HCT116 (cell line): ENCODE measurements around the gene RNF214. TPM values are rescaled to one million over a fixed set of nuclear protein-coding genes. Genes with fewer than 3 reads are reported as not detected.

Experiments used
- ATAC-seq: fragments of 200-7000 bp; cut with Tn5 transposase; 2 replicates; pipeline ENCODE4 v1.9.1; 2020; ENCODE audit warnings: mild to moderate bottlenecking, moderate library complexity
- BruUV-seq: library from RNA; stranded (reverse); fragments of 400-500 nt; replicated peaks from 2 replicates; lab custom pipeline; 2021; lab: Mats Ljungman, UMichigan
- CTCF ChIA-PET: fragments of 300-600 bp; sonication (Branson Sonifier 250); formaldehyde crosslinking; loops from one replicate; lab custom pipeline; 2021; ENCODE audit warnings: antibody characterized with exemption; lab: Charles Lee
- POLR2A ChIA-PET: fragments of 300-600, 350-600 bp; sonication (Branson Sonifier 250); formaldehyde crosslinking; loops from one replicate; lab custom pipeline; 2021; ENCODE audit warnings: antibody characterized with exemption; lab: Charles Lee
- RAD21 ChIA-PET, 2 experiments: fragments of 300-600 bp; sonication (Branson Sonifier 250); formaldehyde crosslinking; loops; one replicate each; lab custom pipeline; 2023; ENCODE audit warnings: low total read pairs in 2 of 2; ENCODE audit not compliant: uncharacterized antibody in 2 of 2, unreplicated experiment in 2 of 2, low non-redundant PET in 1 of 2; lab: Charles Lee
- DNase-seq: peaks from one replicate; pipeline ENCODE4 v3.0.0-alpha.2; 2010; ENCODE audit warnings: low read depth, low spot score
- H2AFZ ChIP-seq: fragments of 200-600 bp; shearing (Covaris generic), sonication (generic); 2 replicates; pipeline ENCODE4 v1.6.1; 2017; ENCODE audit warnings: low read depth, mixed run types, mixed read lengths, antibody characterized with exemption, low read length; ENCODE audit not compliant: poor library complexity, severe bottlenecking
- H3K27ac ChIP-seq: 2 replicates; pipeline ENCODE4 v1.5.1; 2012; ENCODE audit warnings: low read depth, low read length
- H3K27me3 ChIP-seq: fragments of 200-600 bp; sonication (generic); 2 replicates; pipeline ENCODE4 v1.6.1; 2016; ENCODE audit warnings: mixed run types, low read length, mixed read lengths; ENCODE audit not compliant: insufficient read depth
- H3K36me3 ChIP-seq, 2 experiments: fragments of 200-500 bp in 1 of 2; fragments of 200-600 bp in 1 of 2; sonication (Bioruptor generic) in 1 of 2; sonication (generic) in 1 of 2; 2 replicates each; pipeline versions ENCODE4 v1.5.1 to v1.6.1; 2014 to 2016; ENCODE audit warnings: low read length in 2 of 2, inconsistent platforms in 1 of 2, mixed read lengths in 1 of 2, mixed run types in 1 of 2; ENCODE audit not compliant: insufficient read depth in 2 of 2, control insufficient read depth in 1 of 2
- H3K4me1 ChIP-seq, 2 experiments: fragments of 200-600 bp in 1 of 2; sonication (generic) in 1 of 2; 2 replicates each; pipeline versions ENCODE4 v1.5.1 to v1.6.1; 2012 to 2017; ENCODE audit warnings: low read length in 2 of 2, inconsistent platforms in 1 of 2, mild to moderate bottlenecking in 1 of 2, mixed read lengths in 1 of 2, mixed run types in 1 of 2, moderate library complexity in 1 of 2; ENCODE audit not compliant: insufficient read depth in 2 of 2, control insufficient read depth in 1 of 2
- H3K4me2 ChIP-seq: fragments of 200-600 bp; sonication (generic); 2 replicates; pipeline ENCODE4 v1.6.1; 2017; ENCODE audit warnings: mixed run types, low read length, mixed read lengths
- H3K4me3 ChIP-seq, 2 experiments: fragments of 200-600 bp in 1 of 2; sonication (generic) in 1 of 2; replicated peaks in 1 of 2; 2 replicates each; pipeline ENCODE4 v1.5.1; 2011 to 2016; ENCODE audit warnings: low read length in 2 of 2, control low read depth in 1 of 2, low read depth in 1 of 2, mild to moderate bottlenecking in 1 of 2, mixed read lengths in 1 of 2, mixed run types in 1 of 2
- H3K79me2 ChIP-seq: fragments of 200-600 bp; sonication (generic); 2 replicates; pipeline ENCODE4 v1.6.1; 2017; ENCODE audit warnings: mild to moderate bottlenecking, mixed run types, low read length, moderate library complexity, mixed read lengths; ENCODE audit not compliant: insufficient read depth
- H3K9ac ChIP-seq: fragments of 200-600 bp; sonication (generic); 2 replicates; pipeline ENCODE4 v1.6.1; 2016; ENCODE audit warnings: low read length, mixed read lengths
- H3K9me2 ChIP-seq: fragments of 200-600 bp; sonication (generic), shearing (Covaris generic); 2 replicates; pipeline ENCODE4 v1.6.1; 2017; ENCODE audit warnings: mixed run types, mild to moderate bottlenecking, moderate library complexity; ENCODE audit not compliant: insufficient read depth
- H3K9me3 ChIP-seq, 2 experiments: fragments of 200-500 bp in 1 of 2; fragments of 200-600 bp in 1 of 2; sonication (Bioruptor generic) in 1 of 2; sonication (generic) in 1 of 2; 2 replicates each; pipeline ENCODE4 v1.6.1; 2014 to 2017; ENCODE audit warnings: low read length in 2 of 2, mixed read lengths in 2 of 2, inconsistent platforms in 1 of 2, low read depth in 1 of 2, mild to moderate bottlenecking in 1 of 2, mixed run types in 1 of 2, moderate library complexity in 1 of 2; ENCODE audit not compliant: control insufficient read depth in 1 of 2, insufficient read depth in 1 of 2
- H4K20me1 ChIP-seq: fragments of 200-600 bp; sonication (generic), shearing (Covaris generic); 2 replicates; pipeline ENCODE4 v1.6.1; 2017; ENCODE audit warnings: mixed run types, mild to moderate bottlenecking, moderate library complexity; ENCODE audit not compliant: insufficient read depth
- CBX3 ChIP-seq: IDR thresholded peaks from 2 replicates; pipeline ENCODE4 v1.6.1; 2012; ENCODE audit warnings: low read depth
- EZH2 ChIP-seq: fragments of 200-600 bp; sonication (generic); IDR thresholded peaks from 2 replicates; pipeline ENCODE4 v1.6.1; 2017; ENCODE audit warnings: antibody characterized with exemption, mixed run types
- EZH2phosphoT487 ChIP-seq: fragments of 200-600 bp; IDR thresholded peaks from 2 replicates; pipeline ENCODE4 v1.6.1; 2018; ENCODE audit warnings: antibody characterized with exemption, borderline replicate concordance
- FOSL1 ChIP-seq: IDR thresholded peaks from 2 replicates; pipeline ENCODE4 v1.6.1; 2012; ENCODE audit warnings: low read depth
- JUND ChIP-seq: IDR thresholded peaks from 2 replicates; pipeline ENCODE4 v1.6.1; 2012
- POLR2A ChIP-seq: IDR thresholded peaks from 2 replicates; pipeline ENCODE4 v1.7.0; 2011; ENCODE audit warnings: borderline replicate concordance; ENCODE audit not compliant: insufficient read depth, insufficient read length; ENCODE audit errors: extremely low read depth
- RAD21 ChIP-seq: IDR thresholded peaks from 2 replicates; pipeline ENCODE4 v1.6.1; 2012; ENCODE audit warnings: low read depth, mild to moderate bottlenecking
- SP1 ChIP-seq: IDR thresholded peaks from 2 replicates; pipeline ENCODE4 v1.6.1; 2012; ENCODE audit warnings: low read depth
- TCF7L2 ChIP-seq: IDR thresholded peaks from 2 replicates; pipeline ENCODE4 v1.7.0; 2011; ENCODE audit warnings: borderline replicate concordance, inconsistent platforms; ENCODE audit not compliant: insufficient read depth, insufficient read length; ENCODE audit errors: extremely low read depth
- YY1 ChIP-seq: IDR thresholded peaks from 2 replicates; pipeline ENCODE4 v1.6.1; 2011; ENCODE audit warnings: low read length, low read depth, moderate library complexity, mild to moderate bottlenecking; ENCODE audit not compliant: insufficient replicate concordance; ENCODE audit errors: extremely low read depth
- ZFX ChIP-seq: fragments of 450-650 bp; IDR thresholded peaks from 2 replicates; pipeline ENCODE4 v1.6.1; 2017
- ZNF274 ChIP-seq: fragments of 200-500 bp; sonication (Bioruptor generic); IDR thresholded peaks from 2 replicates; pipeline ENCODE4 v1.6.1; 2014; ENCODE audit warnings: mild to moderate bottlenecking, low read depth, low read length, inconsistent platforms
- intact Hi-C: fragments of 100-400 bp; cut with micrococcal nuclease; formaldehyde crosslinking; loops from 2 replicates; pipeline ENCODE4 v1.10.0; 2022
- total RNA-seq: library from RNA; stranded (reverse); gene quantifications from one replicate; pipeline ENCODE4 v1.2.1, GENCODE V29; 2021; ENCODE audit not compliant: unreplicated experiment
- TF ChIP-seq, protein P1 (sequence below): IDR thresholded peaks from 2 replicates; pipeline ENCODE4 v1.6.1; 2011; ENCODE audit warnings: mild to moderate bottlenecking, low read length, moderate library complexity; ENCODE audit not compliant: insufficient replicate concordance; ENCODE audit errors: extremely low read depth
- TF ChIP-seq, protein P2 (sequence below): IDR thresholded peaks from 2 replicates; pipeline ENCODE4 v1.6.1; 2012; ENCODE audit warnings: low read depth
- TF ChIP-seq, protein P3 (sequence below): IDR thresholded peaks from 2 replicates; pipeline ENCODE4 v1.6.1; 2012

Gene RNF214
- total RNA-seq, 1 experiment from 2014 or later, result 29.3 TPM

DNA sequence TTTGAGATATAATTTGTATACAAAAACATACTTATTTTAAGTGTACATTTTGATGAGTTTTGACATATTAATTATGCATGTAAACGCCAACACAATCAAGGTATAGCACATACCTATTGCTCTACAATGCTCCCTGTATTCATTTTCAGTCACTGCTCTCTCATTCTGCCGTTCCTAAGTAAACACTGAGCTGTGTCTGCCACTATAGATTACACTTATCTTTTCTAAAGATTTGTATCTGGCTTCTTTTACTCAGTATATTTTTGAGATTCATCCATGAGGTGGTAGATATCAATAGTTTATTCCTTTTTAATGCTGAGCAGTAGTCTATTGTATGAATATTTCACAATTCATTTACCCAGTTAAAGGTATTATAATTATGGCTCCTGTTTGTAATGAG, 33.3 kb downstream of the RNF214 start (continued):
- TF ChIP-seq RAD21 (no peak), TCF7L2 (no peak), EZH2 (no peak)
- TF ChIP-seq, protein P1, sequence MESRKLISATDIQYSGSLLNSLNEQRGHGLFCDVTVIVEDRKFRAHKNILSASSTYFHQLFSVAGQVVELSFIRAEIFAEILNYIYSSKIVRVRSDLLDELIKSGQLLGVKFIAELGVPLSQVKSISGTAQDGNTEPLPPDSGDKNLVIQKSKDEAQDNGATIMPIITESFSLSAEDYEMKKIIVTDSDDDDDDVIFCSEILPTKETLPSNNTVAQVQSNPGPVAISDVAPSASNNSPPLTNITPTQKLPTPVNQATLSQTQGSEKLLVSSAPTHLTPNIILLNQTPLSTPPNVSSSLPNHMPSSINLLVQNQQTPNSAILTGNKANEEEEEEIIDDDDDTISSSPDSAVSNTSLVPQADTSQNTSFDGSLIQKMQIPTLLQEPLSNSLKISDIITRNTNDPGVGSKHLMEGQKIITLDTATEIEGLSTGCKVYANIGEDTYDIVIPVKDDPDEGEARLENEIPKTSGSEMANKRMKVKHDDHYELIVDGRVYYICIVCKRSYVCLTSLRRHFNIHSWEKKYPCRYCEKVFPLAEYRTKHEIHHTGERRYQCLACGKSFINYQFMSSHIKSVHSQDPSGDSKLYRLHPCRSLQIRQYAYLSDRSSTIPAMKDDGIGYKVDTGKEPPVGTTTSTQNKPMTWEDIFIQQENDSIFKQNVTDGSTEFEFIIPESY, result no peak

DNA sequence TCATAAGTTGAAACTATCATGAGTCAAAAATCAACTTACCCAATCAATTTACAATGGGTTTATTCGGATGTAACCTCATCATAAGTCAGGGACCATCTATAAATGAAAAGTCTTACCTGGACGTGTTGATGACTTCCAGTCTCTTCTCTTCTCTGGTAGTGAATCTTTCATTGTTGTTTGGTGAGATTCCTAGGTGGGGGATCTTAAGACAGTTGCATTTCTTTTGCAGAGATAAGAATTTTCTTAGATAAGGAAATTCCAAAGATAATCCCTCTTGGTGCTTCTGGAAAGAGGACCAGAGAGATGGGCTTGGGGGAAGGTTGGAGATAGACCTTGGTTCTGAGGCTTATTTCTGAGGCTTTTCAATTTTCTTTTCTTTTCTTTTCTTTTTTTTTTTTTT, 37.4 kb downstream of the RNF214 start:
- Histone ChIP-seq H4K20me1 (no peaks in the 10 kb centered on the region), H3K4me2 (no peak overlapping the region), H3K4me1 (0 out of 4 replicates have a peak, but pooled peaks cover 0 to 3% of the 10 kb centered on the region in 2 experiments), H3K4me3 (no peak overlapping the region)
- ChIA-PET RAD21 (no interaction called here), POLR2A (no interaction called here)
- TF ChIP-seq TCF7L2 (no peak), ZFX (no peak), YY1 (no peak), POLR2A (no peak), SP1 (no peak), EZH2phosphoT487 (no peak), FOSL1 (no peak), CBX3 (no peak), EZH2 (no peak), JUND (no peak), ZNF274 (no peak)
- TF ChIP-seq, protein P2, sequence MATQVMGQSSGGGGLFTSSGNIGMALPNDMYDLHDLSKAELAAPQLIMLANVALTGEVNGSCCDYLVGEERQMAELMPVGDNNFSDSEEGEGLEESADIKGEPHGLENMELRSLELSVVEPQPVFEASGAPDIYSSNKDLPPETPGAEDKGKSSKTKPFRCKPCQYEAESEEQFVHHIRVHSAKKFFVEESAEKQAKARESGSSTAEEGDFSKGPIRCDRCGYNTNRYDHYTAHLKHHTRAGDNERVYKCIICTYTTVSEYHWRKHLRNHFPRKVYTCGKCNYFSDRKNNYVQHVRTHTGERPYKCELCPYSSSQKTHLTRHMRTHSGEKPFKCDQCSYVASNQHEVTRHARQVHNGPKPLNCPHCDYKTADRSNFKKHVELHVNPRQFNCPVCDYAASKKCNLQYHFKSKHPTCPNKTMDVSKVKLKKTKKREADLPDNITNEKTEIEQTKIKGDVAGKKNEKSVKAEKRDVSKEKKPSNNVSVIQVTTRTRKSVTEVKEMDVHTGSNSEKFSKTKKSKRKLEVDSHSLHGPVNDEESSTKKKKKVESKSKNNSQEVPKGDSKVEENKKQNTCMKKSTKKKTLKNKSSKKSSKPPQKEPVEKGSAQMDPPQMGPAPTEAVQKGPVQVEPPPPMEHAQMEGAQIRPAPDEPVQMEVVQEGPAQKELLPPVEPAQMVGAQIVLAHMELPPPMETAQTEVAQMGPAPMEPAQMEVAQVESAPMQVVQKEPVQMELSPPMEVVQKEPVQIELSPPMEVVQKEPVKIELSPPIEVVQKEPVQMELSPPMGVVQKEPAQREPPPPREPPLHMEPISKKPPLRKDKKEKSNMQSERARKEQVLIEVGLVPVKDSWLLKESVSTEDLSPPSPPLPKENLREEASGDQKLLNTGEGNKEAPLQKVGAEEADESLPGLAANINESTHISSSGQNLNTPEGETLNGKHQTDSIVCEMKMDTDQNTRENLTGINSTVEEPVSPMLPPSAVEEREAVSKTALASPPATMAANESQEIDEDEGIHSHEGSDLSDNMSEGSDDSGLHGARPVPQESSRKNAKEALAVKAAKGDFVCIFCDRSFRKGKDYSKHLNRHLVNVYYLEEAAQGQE, result no peak
- TF ChIP-seq, protein P3, sequence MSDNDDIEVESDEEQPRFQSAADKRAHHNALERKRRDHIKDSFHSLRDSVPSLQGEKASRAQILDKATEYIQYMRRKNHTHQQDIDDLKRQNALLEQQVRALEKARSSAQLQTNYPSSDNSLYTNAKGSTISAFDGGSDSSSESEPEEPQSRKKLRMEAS, result no peak
- TF ChIP-seq, all 23 proteins: peak for 0
- Histone ChIP-seq H3K27me3 (no peaks in the 10 kb centered on the region), H3K27ac (no peak overlapping the region), H2AFZ (no peak overlapping the region), H3K79me2 (no peaks in the 10 kb centered on the region; the same call in 1 of the 2 replicates), H3K9me2 (no peaks in the 10 kb centered on the region), H3K36me3 (0 out of 4 replicates have a peak, but pooled peaks cover 0 to 3% of the 10 kb centered on the region in 2 experiments), H3K9ac (no peak overlapping the region), H3K9me3 (peaks cover 0 to 5% of the 10 kb centered on the region in 2 experiments; a peak in 1 of 4 replicates)
- no peak for ATAC-seq
- no TSS peak for BruUV-seq
- intact Hi-C loops, result no loop called here
- no peak for DNase-seq
- CTCF ChIA-PET, result no interaction called here
